ENCODE results near the gene GNG13. TPM values are rescaled to one million over a fixed set of nuclear protein-coding genes. Genes with fewer than 3 reads are reported as not detected.

Gene GNG13
- total and polyA plus RNA-seq, 8 donors, result not detected

DNA sequence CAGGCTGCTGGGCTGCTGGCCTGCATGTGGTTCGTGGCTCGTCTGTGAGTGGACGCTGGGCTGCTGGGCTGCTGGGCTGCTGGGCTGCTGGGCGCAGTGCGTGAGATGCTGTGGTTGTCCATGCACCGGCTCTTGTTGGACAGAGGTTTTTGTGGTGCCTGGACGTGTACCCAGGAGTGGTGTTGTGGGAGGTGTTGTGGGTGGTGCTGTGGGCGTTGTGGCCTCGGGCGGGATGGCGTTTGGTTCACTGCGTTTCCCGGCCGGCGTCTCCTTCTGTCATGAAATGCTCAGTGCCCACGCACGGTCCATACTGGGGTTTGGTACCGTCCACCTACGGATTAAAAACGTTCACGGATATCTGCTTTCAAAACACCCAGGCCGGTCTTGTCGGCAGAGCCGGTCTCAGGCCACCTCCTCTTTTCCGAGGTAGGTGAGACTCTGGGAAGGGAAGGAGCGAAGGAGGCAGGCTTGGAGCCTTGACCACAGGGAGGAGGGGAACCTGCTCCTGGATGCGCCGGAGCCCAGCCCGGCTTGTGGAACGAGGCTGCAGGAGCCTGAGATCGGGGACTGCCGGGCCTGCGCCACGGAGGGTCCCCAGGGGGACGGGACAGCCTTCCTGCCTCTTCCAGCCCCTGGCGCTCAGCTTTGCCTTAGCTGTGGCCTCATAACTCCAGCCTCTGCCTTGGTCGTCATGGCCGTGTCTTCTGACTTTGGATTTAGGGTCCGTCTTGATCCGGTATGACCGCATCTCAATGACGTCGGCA is 29.8 kb upstream of the GNG13 start:
- intact Hi-C loops (cut with DNase I; ENCODE audit: low total_unique reads), result no loop called here
- Histone ChIP-seq H3K4me3 (no peak overlapping the region), H3K27ac (no peak overlapping the region), H3K36me3 (no peaks in the 10 kb centered on the region), H3K9me3 (peaks cover 0 to 17% (median 5%) of the 10 kb centered on the region in 4 donors), H3K27me3 (peaks cover 0 to 58% (median 9%) of the 10 kb centered on the region in 3 donors), H3K4me1 (peaks cover 0 to 4% (median 1%) of the 10 kb centered on the region in 4 donors)
- WGBS, 5 donors, result 85 to 93% (median 88%) methylated on average over 37 to 43 of the region's 43 CpGs
- DNase-seq, result no peak
- TF ChIP-seq POLR2AphosphoS5 (IDR thresholded peaks at IDR 0.05), result no peak
- no peak for TF ChIP-seq EP300 (IDR thresholded peaks at IDR 0.05)
- TF ChIP-seq, protein P1, sequence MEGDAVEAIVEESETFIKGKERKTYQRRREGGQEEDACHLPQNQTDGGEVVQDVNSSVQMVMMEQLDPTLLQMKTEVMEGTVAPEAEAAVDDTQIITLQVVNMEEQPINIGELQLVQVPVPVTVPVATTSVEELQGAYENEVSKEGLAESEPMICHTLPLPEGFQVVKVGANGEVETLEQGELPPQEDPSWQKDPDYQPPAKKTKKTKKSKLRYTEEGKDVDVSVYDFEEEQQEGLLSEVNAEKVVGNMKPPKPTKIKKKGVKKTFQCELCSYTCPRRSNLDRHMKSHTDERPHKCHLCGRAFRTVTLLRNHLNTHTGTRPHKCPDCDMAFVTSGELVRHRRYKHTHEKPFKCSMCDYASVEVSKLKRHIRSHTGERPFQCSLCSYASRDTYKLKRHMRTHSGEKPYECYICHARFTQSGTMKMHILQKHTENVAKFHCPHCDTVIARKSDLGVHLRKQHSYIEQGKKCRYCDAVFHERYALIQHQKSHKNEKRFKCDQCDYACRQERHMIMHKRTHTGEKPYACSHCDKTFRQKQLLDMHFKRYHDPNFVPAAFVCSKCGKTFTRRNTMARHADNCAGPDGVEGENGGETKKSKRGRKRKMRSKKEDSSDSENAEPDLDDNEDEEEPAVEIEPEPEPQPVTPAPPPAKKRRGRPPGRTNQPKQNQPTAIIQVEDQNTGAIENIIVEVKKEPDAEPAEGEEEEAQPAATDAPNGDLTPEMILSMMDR (IDR thresholded peaks at IDR 0.05), result no peak
- no peak for TF ChIP-seq POLR2A (IDR thresholded peaks at IDR 0.05)

DNA sequence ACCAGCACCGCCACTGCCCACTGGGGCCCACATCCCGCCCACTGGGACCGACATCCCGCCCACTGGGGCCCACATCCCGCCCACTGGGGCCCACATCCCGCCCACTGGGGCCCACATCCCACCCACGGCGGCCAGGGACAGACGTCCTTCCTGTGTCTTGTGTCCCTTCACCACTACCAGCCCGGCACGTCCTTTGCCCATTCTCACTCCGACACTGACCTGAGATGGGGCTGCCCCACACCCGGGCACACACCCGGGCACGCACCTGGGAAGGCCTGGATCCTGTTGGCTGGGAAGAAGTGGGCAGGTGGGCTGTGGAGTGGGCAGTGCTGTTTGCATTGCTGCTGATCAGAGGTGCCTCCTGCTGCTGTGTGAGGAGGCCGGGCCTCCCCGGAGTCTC is 28.4 kb upstream of the GNG13 start:
- TF ChIP-seq POLR2AphosphoS5 (IDR thresholded peaks at IDR 0.05) (no peak), EP300 (IDR thresholded peaks at IDR 0.05) (no peak), POLR2A (IDR thresholded peaks at IDR 0.05) (no peak)
- TF ChIP-seq, protein P1 (IDR thresholded peaks at IDR 0.05), result no peak
- peaks cover 0 to 9% (median 4%) of the 10 kb centered on the region in 4 donors for H3K4me1 ChIP-seq
- intact Hi-C loops (cut with DNase I; ENCODE audit: low total_unique reads), result no loop called here
- H3K4me3 ChIP-seq, result no peak overlapping the region
- 69 to 82% (median 77%) methylated on average over 16 to 17 of the region's 17 CpGs for WGBS, 5 donors
- DNase-seq, result no peak
- no peaks in the 10 kb centered on the region for H3K36me3 ChIP-seq
- no peak overlapping the region for H3K27ac ChIP-seq
- peaks cover 0 to 72% (median 9%) of the 10 kb centered on the region in 3 donors for H3K27me3 ChIP-seq
- peaks cover 0 to 3% (median 0%) of the 10 kb centered on the region in 4 donors for H3K9me3 ChIP-seq

DNA sequence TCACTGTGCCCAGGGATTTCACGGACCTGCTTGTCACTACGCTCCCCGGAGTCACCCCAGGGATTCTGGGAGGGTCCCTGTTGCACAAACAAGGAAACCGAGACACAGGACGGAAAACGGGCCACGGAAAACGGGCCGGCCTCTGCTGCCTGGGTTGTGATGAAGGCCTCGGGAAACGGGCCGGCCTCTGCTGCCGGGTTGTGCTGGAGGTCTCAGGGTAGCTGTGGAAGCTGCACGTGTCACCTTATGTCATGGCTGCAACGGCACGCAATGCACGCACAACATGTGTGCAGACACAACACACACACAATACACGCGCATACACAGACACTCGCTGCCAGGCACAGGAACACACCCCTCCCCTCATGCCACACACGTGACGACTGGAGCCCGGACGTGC is 27.0 kb upstream of the GNG13 start:
- intact Hi-C loops (cut with DNase I; ENCODE audit: low total_unique reads), result no loop called here
- 84 to 92% (median 90%) methylated on average over 24 of the region's 24 CpGs for WGBS, 5 donors
- no peak for DNase-seq

DNA sequence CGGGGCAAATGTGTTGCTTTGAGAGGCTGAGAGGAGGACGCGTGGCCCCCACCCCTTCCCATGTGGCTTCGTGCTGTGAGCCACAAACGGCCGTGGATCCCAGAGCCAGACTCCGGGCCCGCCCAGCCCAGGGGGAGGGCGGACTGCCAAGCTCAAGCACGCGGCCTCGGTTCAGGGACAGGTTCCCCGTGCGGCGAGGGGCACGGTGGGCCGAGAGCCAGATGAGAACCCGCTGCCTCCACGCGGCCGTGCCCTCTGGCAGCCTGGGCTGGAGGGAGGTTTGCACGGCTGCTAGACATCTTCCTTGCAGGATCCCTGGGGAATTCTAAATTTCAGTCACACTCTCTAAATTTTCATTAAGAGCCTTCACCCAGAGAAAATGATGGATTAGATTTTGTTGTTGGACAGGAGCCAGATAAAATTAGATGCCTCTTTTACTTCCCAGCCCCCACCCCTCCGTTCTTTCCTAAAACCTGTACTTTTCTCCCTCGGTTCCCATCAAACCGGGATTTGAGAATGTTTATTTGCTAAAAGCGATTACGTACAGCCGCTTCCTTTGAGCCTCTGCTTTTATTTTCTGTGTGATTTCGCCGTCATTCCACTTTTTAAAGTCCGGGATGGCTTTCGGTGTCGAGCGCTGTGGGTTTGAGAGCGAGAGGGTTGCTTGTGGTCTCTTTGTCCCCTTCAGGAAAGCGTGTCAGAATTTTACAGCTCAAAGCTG is 25.0 kb upstream of the GNG13 start:
- Histone ChIP-seq H3K36me3 (no peaks in the 10 kb centered on the region), H3K4me3 (no peak overlapping the region), H3K27ac (no peak overlapping the region), H3K27me3 (peaks cover 0 to 73% (median 7%) of the 10 kb centered on the region in 3 donors), H3K9me3 (no peaks in the 10 kb centered on the region), H3K4me1 (peaks cover 0 to 9% (median 4%) of the 10 kb centered on the region in 4 donors)
- no peak for TF ChIP-seq POLR2AphosphoS5 (IDR thresholded peaks at IDR 0.05)
- TF ChIP-seq, protein P1 (IDR thresholded peaks at IDR 0.05), result no peak
- peak in 1 of 2 donors; percentile 62 for DNase-seq
- intact Hi-C loops (cut with DNase I; ENCODE audit: low total_unique reads), result no loop called here
- WGBS, 5 donors, result 43 to 58% (median 51%) methylated on average over 24 to 36 of the region's 36 CpGs

More for the DNA sequence above, 27.0 kb upstream of the GNG13 start:
- no peaks in the 10 kb centered on the region for H3K9me3 ChIP-seq
- peaks cover 0 to 9% (median 4%) of the 10 kb centered on the region in 4 donors for H3K4me1 ChIP-seq
- no peaks in the 10 kb centered on the region for H3K36me3 ChIP-seq
- no peak overlapping the region for H3K27ac ChIP-seq
- peaks cover 0 to 74% (median 9%) of the 10 kb centered on the region in 3 donors for H3K27me3 ChIP-seq
- H3K4me3 ChIP-seq, result no peak overlapping the region
- TF ChIP-seq, protein P1 (IDR thresholded peaks at IDR 0.05), result no peak
- TF ChIP-seq EP300 (IDR thresholded peaks at IDR 0.05) (no peak), POLR2A (IDR thresholded peaks at IDR 0.05) (no peak), POLR2AphosphoS5 (IDR thresholded peaks at IDR 0.05) (no peak)

Data from stomach (tissue), 9 donors.